H1 (cell line): ENCODE results near the gene TAOK1. TPM values are rescaled to one million over a fixed set of nuclear protein-coding genes. Genes with fewer than 3 reads are reported as not detected.
A peak's percentile ranks its signal among the peaks of the same experiment; 100 is the strongest.

Experiments used
- CTCF ChIA-PET: fragments of 300-600 bp; sonication (Branson Sonifier 250); formaldehyde crosslinking; loops from one replicate; lab custom pipeline; 2021; ENCODE audit not compliant: partially characterized antibody; lab: Charles Lee
- POLR2A ChIA-PET: fragments of 300-600 bp; sonication (Branson Sonifier 250); formaldehyde crosslinking; loops from one replicate; lab custom pipeline; 2021; ENCODE audit warnings: inconsistent platforms; ENCODE audit not compliant: partially characterized antibody; lab: Charles Lee
- DNase-seq, 2 experiments: peaks; one replicate each; pipeline versions ENCODE4 v3.0.0 to v3.0.0-alpha.2; 2010 to 2022; ENCODE audit warnings: low spot score in 2 of 2, low read depth in 1 of 2, mixed read lengths in 1 of 2
- FAIRE-seq: peaks from 2 replicates; lab custom pipeline; 2011; peaks lifted over from hg19 to GRCh38; lab: Jason Lieb, UNC
- H2AFZ ChIP-seq: 2 replicates; pipeline ENCODE4 v1.8.1; 2012; ENCODE audit warnings: low read length, inconsistent platforms
- H2AK5ac ChIP-seq: 2 replicates; pipeline ENCODE4 v1.6.1; 2013; ENCODE audit warnings: low read depth, low read length
- H2BK120ac ChIP-seq: replicated peaks from 2 replicates; pipeline ENCODE3; 2013; ENCODE audit warnings: low read depth, low read length, inconsistent platforms
- H2BK12ac ChIP-seq: 2 replicates; pipeline ENCODE4 v1.6.1; 2013; ENCODE audit warnings: low read depth, low read length
- H2BK15ac ChIP-seq: 2 replicates; pipeline ENCODE4 v1.6.1; 2013; ENCODE audit warnings: low read length
- H2BK20ac ChIP-seq: 2 replicates; pipeline ENCODE4 v1.6.1; 2013; ENCODE audit warnings: low read length
- H2BK5ac ChIP-seq: 2 replicates; pipeline ENCODE4 v1.6.1; 2013; ENCODE audit warnings: low read depth, low read length
- H3K14ac ChIP-seq: 2 replicates; pipeline ENCODE4 v1.6.1; 2013; ENCODE audit warnings: inconsistent platforms; ENCODE audit not compliant: insufficient read length
- H3K18ac ChIP-seq: 2 replicates; pipeline ENCODE4 v1.6.1; 2013; ENCODE audit warnings: low read length; ENCODE audit errors: extremely low read depth
- H3K23ac ChIP-seq: 2 replicates; pipeline ENCODE4 v1.6.1; 2013; ENCODE audit warnings: inconsistent platforms; ENCODE audit not compliant: insufficient read length
- H3K23me2 ChIP-seq: 2 replicates; pipeline ENCODE4 v1.6.1; 2013; ENCODE audit warnings: low read depth, low read length
- H3K27ac ChIP-seq: 2 replicates; pipeline ENCODE4 v1.6.1; 2011; ENCODE audit warnings: low read depth, low read length, inconsistent platforms
- H3K27me3 ChIP-seq, 4 experiments: replicated peaks in 1 of 4; 1 replicate in 1 of 4; 2 replicates in 3 of 4; pipeline versions ENCODE4 v1.6.1 to v1.8.1; 2011 to 2013; ENCODE audit warnings: low read length in 3 of 4, mild to moderate bottlenecking in 3 of 4, inconsistent platforms in 2 of 4, mixed read lengths in 2 of 4, moderate library complexity in 1 of 4; ENCODE audit not compliant: control insufficient read depth in 3 of 4, insufficient read depth in 3 of 4; ENCODE audit errors: extremely low read depth in 1 of 4
- H3K36me3 ChIP-seq, 4 experiments: 2 replicates each; pipeline versions ENCODE4 v1.6.1 to v1.8.1; 2011 to 2013; ENCODE audit warnings: mild to moderate bottlenecking in 4 of 4, low read length in 3 of 4, moderate library complexity in 2 of 4, control low read depth in 1 of 4, inconsistent platforms in 1 of 4; ENCODE audit not compliant: insufficient read depth in 4 of 4, control insufficient read depth in 2 of 4
- H3K4ac ChIP-seq: replicated peaks from 2 replicates; pipeline ENCODE3; 2013; ENCODE audit warnings: low read length, low read depth, mixed read lengths, inconsistent platforms; ENCODE audit not compliant: insufficient read length
- H3K4me1 ChIP-seq, 4 experiments: replicated peaks in 1 of 4; 1 replicate in 1 of 4; 2 replicates in 3 of 4; pipeline versions ENCODE4 v1.6.1 to v1.8.1; 2011 to 2013; ENCODE audit warnings: low read length in 3 of 4, inconsistent platforms in 2 of 4, mixed read lengths in 1 of 4; ENCODE audit not compliant: insufficient read depth in 4 of 4, control insufficient read depth in 3 of 4
- H3K4me2 ChIP-seq, 2 experiments: 2 replicates each; pipeline versions ENCODE4 v1.6.1 to v1.8.1; 2011 to 2013; ENCODE audit warnings: low read depth in 2 of 2, low read length in 2 of 2, control low read depth in 1 of 2, inconsistent platforms in 1 of 2, mild to moderate bottlenecking in 1 of 2; ENCODE audit not compliant: insufficient read depth in 1 of 2
- H3K4me3 ChIP-seq, 4 experiments: fragments of 200-600, 300-600 bp in 1 of 4; sonication (generic), shearing (Covaris generic), sonication (Bioruptor Twin) in 1 of 4; 2 replicates each; pipeline versions ENCODE4 v1.5.1 to v1.8.1; 2011 to 2016; ENCODE audit warnings: low read length in 4 of 4, low read depth in 3 of 4, control low read depth in 2 of 4, inconsistent platforms in 2 of 4, mild to moderate bottlenecking in 2 of 4, mixed read lengths in 1 of 4, moderate library complexity in 1 of 4; ENCODE audit not compliant: insufficient read depth in 2 of 4; ENCODE audit errors: extremely low read depth in 1 of 4
- H3K56ac ChIP-seq: replicated peaks from 2 replicates; pipeline ENCODE3; 2013; ENCODE audit warnings: low read depth, mild to moderate bottlenecking, mixed read lengths, low read length, inconsistent platforms; ENCODE audit not compliant: insufficient read length
- H3K79me1 ChIP-seq: 2 replicates; pipeline ENCODE4 v1.6.1; 2013; ENCODE audit warnings: low read depth, low read length, control low read depth
- H3K79me2 ChIP-seq, 2 experiments: 2 replicates each; pipeline versions ENCODE4 v1.6.1 to v1.8.1; 2012 to 2013; ENCODE audit warnings: low read length in 2 of 2, mild to moderate bottlenecking in 2 of 2, inconsistent platforms in 1 of 2; ENCODE audit not compliant: insufficient read depth in 2 of 2, control insufficient read depth in 1 of 2
- H3K9ac ChIP-seq, 4 experiments: replicated peaks in 1 of 4; 1 replicate in 1 of 4; 2 replicates in 3 of 4; pipeline versions ENCODE4 v1.6.1 to v1.8.1; 2011 to 2013; ENCODE audit warnings: low read depth in 3 of 4, low read length in 3 of 4, control low read depth in 2 of 4, mild to moderate bottlenecking in 2 of 4, moderate library complexity in 2 of 4, inconsistent platforms in 1 of 4; ENCODE audit errors: extremely low read depth in 1 of 4
- H3K9me3 ChIP-seq, 2 experiments: 2 replicates each; pipeline versions ENCODE4 v1.6.1 to v1.8.1; 2012 to 2013; ENCODE audit warnings: mild to moderate bottlenecking in 2 of 2, moderate library complexity in 2 of 2, control low read depth in 1 of 2, inconsistent platforms in 1 of 2, low read depth in 1 of 2, low read length in 1 of 2, mixed read lengths in 1 of 2; ENCODE audit not compliant: insufficient read depth in 2 of 2
- H4K20me1 ChIP-seq, 2 experiments: replicated peaks in 1 of 2; 2 replicates each; pipeline versions ENCODE3 to v1.8.1; 2011 to 2013; ENCODE audit warnings: inconsistent platforms in 2 of 2, low read length in 2 of 2, mild to moderate bottlenecking in 1 of 2; ENCODE audit not compliant: insufficient read depth in 2 of 2, control insufficient read depth in 1 of 2
- H4K5ac ChIP-seq: 2 replicates; pipeline ENCODE4 v1.6.1; 2013; ENCODE audit warnings: low read length, low read depth, mixed read lengths, inconsistent platforms; ENCODE audit not compliant: insufficient read length
- H4K8ac ChIP-seq: 2 replicates; pipeline ENCODE4 v1.8.0; 2013; ENCODE audit warnings: mild to moderate bottlenecking, moderate library complexity, low read length, inconsistent platforms; ENCODE audit not compliant: insufficient read depth; ENCODE audit errors: extremely low read depth
- H4K91ac ChIP-seq: replicated peaks from 2 replicates; pipeline ENCODE3; 2013; ENCODE audit warnings: low read length, mixed read lengths, inconsistent platforms; ENCODE audit not compliant: insufficient read length
- KDM4A ChIP-seq: IDR thresholded peaks from one replicate; pipeline ENCODE4 v1.7.1; 2012; ENCODE audit warnings: low read depth, mild to moderate bottlenecking, moderate library complexity, low read length, inconsistent platforms; ENCODE audit not compliant: severe bottlenecking
- NRF1 ChIP-seq: IDR thresholded peaks from 2 replicates; pipeline ENCODE4 v1.6.1; 2011; ENCODE audit warnings: mild to moderate bottlenecking, low read depth, low read length, improper control_type of control experiment
- TAF1 ChIP-seq: IDR thresholded peaks from 2 replicates; pipeline ENCODE4 v1.6.1; 2011; ENCODE audit warnings: mild to moderate bottlenecking, low read depth, low read length
- WGBS, 2 experiments: shearing (Covaris generic) in 1 of 2; methylation state at CpG; one replicate each; pipeline versions ENCODE4 v1.1.6 to v1.1.7; 2013 to 2015; ENCODE audit warnings: low lambda C conversion rate in 2 of 2, mixed read lengths in 2 of 2, inconsistent platforms in 1 of 2, low coverage in 1 of 2, missing lambda C conversion rate in 1 of 2; ENCODE audit not compliant: insufficient replicate concordance in 2 of 2, insufficient coverage in 1 of 2, insufficient read length in 1 of 2; ENCODE audit errors: extremely low coverage in 1 of 2, missing lambda C conversion rate in 1 of 2; 5-methylcytosine and 5-hydroxymethylcytosine counted together
- polyA plus RNA-seq, 7 experiments: library from polyadenylated mRNA; depleted of rRNA in 3 of 7; stranded (reverse) in 5 of 7; unstranded in 2 of 7; fragments of >200 nt in 5 of 7; fragments of 200-250 nt in 2 of 7; gene quantifications; 1 replicate in 5 of 7; 2 replicates in 1 of 7; 4 replicates in 1 of 7; pipeline versions ENCODE4 v1.2.1 to v1.2.3, GENCODE V29; 2011 to 2013; ENCODE audit warnings: missing spikeins in 2 of 7, mixed read lengths in 2 of 7
- total RNA-seq: library from RNA; stranded (reverse); fragmentation: NEBNext Ultra II Directional; extraction: Animal tissue kit (Norgen Biotek cat#: 25700); gene quantifications from 2 replicates; pipeline ENCODE4 v1.2.1, GENCODE V29; 2021

TAOK1 gene
- total and polyA plus RNA-seq, 2 of the 8 experiments (the other 6 are each of a cell fraction or from before 2014, with no cell fraction given): 12.2 to 90.6 TPM

GRCh38 chr17:29567304-29567553 lies 177.1 kb downstream of the TAOK1 start:
- no peak overlapping the region for H3K9ac ChIP-seq
- TF ChIP-seq TAF1: no peak
- no peak for TF ChIP-seq NRF1
- peak; percentile 47 for TF ChIP-seq KDM4A
- no peak overlapping the region for H2BK20ac ChIP-seq
- ChIA-PET POLR2A (interaction anchor here (1.0 to 2.0 kb wide), 4 partner anchors 8 to 46 kb away, joined by 3 to 7 read pairs (median 4); no protein-coding TSS in a partner anchor), CTCF (interaction anchor here (0.9 to 10.3 kb wide), 3 partner anchors 16 to 145 kb away, joined by 3 to 99 read pairs (median 85); partner anchors contain the start of gene CORO6)
- FAIRE-seq (no peak), DNase-seq (no peak)
- H2BK15ac ChIP-seq: no peak overlapping the region
- no peak overlapping the region for H3K14ac ChIP-seq
- H3K56ac ChIP-seq: no peak overlapping the region
- no peak overlapping the region for H2BK12ac ChIP-seq
- peak overlapping the region; percentile 52; the same call in 1 of the 2 replicates for H4K8ac ChIP-seq
- peaks cover 27% of the 10 kb centered on the region for H3K23me2 ChIP-seq
- no peak overlapping the region for H3K18ac ChIP-seq
- WGBS, 2 experiments: 3% methylated on average over 10 of the region's 27 CpGs; no CpG with 5 or more reads in 1 of the 2 experiments
- peaks cover 6 to 15% (median 11%) of the 10 kb centered on the region in 4 experiments; a peak in 6 of 7 replicates for H3K4me1 ChIP-seq
- H2AFZ ChIP-seq: no peak overlapping the region
- peak overlapping the region; percentile 55 to 76 (median 71) for H3K4me3 ChIP-seq
- H3K27ac ChIP-seq: no peak overlapping the region
- H3K27me3 ChIP-seq: peaks cover 11 to 45% (median 33%) of the 10 kb centered on the region in 4 experiments
- H4K5ac ChIP-seq: no peak overlapping the region
- no peaks in the 10 kb centered on the region for H3K79me1 ChIP-seq
- no peak overlapping the region for H2BK120ac ChIP-seq
- no peak overlapping the region for H3K23ac ChIP-seq
- H3K4ac ChIP-seq: no peak overlapping the region
- no peak overlapping the region for H4K91ac ChIP-seq
- H4K20me1 ChIP-seq: peaks cover 1 to 2% of the 10 kb centered on the region in 2 experiments
- H3K9me3 ChIP-seq: no peaks in the 10 kb centered on the region
- no peak overlapping the region for H2BK5ac ChIP-seq
- no peaks in the 10 kb centered on the region for H3K36me3 ChIP-seq
- H2AK5ac ChIP-seq: no peak overlapping the region
- no peaks in the 10 kb centered on the region for H3K79me2 ChIP-seq
- H3K4me2 ChIP-seq: peak overlapping the region; percentile 84 to 93
